Measurements from ENCODE around the gene HPCA.

GRCh38 chr1:32888677-32889420 lies 2.6 kb downstream of the HPCA start:
- TF ChIP-seq CTCF (IDR thresholded peaks at IDR 0.05) (no peak), POLR2A (IDR thresholded peaks at IDR 0.05) (no peak)

Measured in Peyer's patch (tissue), 4 donors.